Neural cell (in vitro differentiated cells): ENCODE measurements around the gene CAMK2A. TPM values are rescaled to one million over a fixed set of nuclear protein-coding genes. Genes with fewer than 3 reads are reported as not detected.

Experiments used
- H2AFZ ChIP-seq: fragments of 200-600, 300-800 bp; sonication (generic), shearing (Covaris generic); 2 replicates; pipeline ENCODE4 v1.6.0; 2014; ENCODE audit warnings: low read depth, mild to moderate bottlenecking, antibody characterized with exemption, low read length, moderate library complexity
- H3F3A ChIP-seq: fragments of 200-600 bp; shearing (Covaris generic); 2 replicates; pipeline ENCODE4 v1.6.1; 2016; ENCODE audit warnings: mild to moderate bottlenecking, moderate library complexity, mixed read lengths, antibody characterized with exemption, low read length; ENCODE audit not compliant: insufficient read depth, poor library complexity, severe bottlenecking
- H3K27ac ChIP-seq: fragments of 200-600, 300-800 bp; sonication (generic), shearing (Covaris generic); 2 replicates; pipeline ENCODE4 v1.5.1; 2014; ENCODE audit warnings: mild to moderate bottlenecking, low read length, moderate library complexity
- H3K27me3 ChIP-seq: fragments of 300-800, 200-600 bp; sonication (generic), shearing (Covaris generic); 2 replicates; pipeline ENCODE4 v1.6.0; 2014; ENCODE audit warnings: mild to moderate bottlenecking, low read depth, low read length, moderate library complexity; ENCODE audit not compliant: insufficient read depth
- H3K36me3 ChIP-seq: fragments of 300-800, 200-600 bp; sonication (generic), shearing (Covaris generic); 2 replicates; pipeline ENCODE4 v1.5.1; 2014; ENCODE audit warnings: mild to moderate bottlenecking, antibody characterized with exemption, low read length, moderate library complexity; ENCODE audit not compliant: insufficient read depth
- H3K4me2 ChIP-seq: fragments of 300-800, 200-600 bp; sonication (generic), shearing (Covaris generic); 2 replicates; pipeline ENCODE4 v1.6.0; 2014; ENCODE audit warnings: mild to moderate bottlenecking, low read length
- H3K4me3 ChIP-seq: fragments of 300-800, 200-600 bp; sonication (generic), shearing (Covaris generic); 2 replicates; pipeline ENCODE4 v1.5.1; 2014; ENCODE audit warnings: mild to moderate bottlenecking, low read length, moderate library complexity
- H3K79me2 ChIP-seq: fragments of 200-600 bp; shearing (Covaris generic); replicated peaks from 2 replicates; pipeline ENCODE4 v1.6.0; 2014; ENCODE audit warnings: mild to moderate bottlenecking, low read length, moderate library complexity; ENCODE audit not compliant: insufficient read depth
- H3K9ac ChIP-seq: fragments of 300-800, 200-600 bp; sonication (generic), shearing (Covaris generic); 2 replicates; pipeline ENCODE4 v1.6.1; 2016; ENCODE audit warnings: mild to moderate bottlenecking, low read length, mixed read lengths
- H3K9me2 ChIP-seq: fragments of 200-600 bp; shearing (Covaris generic); 2 replicates; pipeline ENCODE4 v1.6.1; 2016; ENCODE audit warnings: mild to moderate bottlenecking, low read length, mixed read lengths; ENCODE audit not compliant: insufficient read depth
- H3K9me3 ChIP-seq: fragments of 200-600, 300-800 bp; sonication (generic), shearing (Covaris generic); 2 replicates; pipeline ENCODE4 v1.6.1; 2016; ENCODE audit warnings: mild to moderate bottlenecking, mixed run types, low read length, moderate library complexity, mixed read lengths
- H4K20me1 ChIP-seq: fragments of 200-600 bp; shearing (Covaris generic); 2 replicates; pipeline ENCODE4 v1.6.1; 2016; ENCODE audit warnings: mild to moderate bottlenecking, mixed run types; ENCODE audit not compliant: insufficient read depth
- EP300 ChIP-seq: fragments of 450-650 bp; conservative IDR thresholded peaks from 2 replicates; pipeline ENCODE4 v1.6.1; 2014; ENCODE audit warnings: antibody characterized with exemption, mild to moderate bottlenecking, moderate library complexity; ENCODE audit not compliant: poor library complexity, severe bottlenecking
- EZH2 ChIP-seq: fragments of 200-600, 300-800 bp; shearing (Covaris generic), sonication (generic); IDR thresholded peaks from 2 replicates; pipeline ENCODE4 v1.6.1; 2014; ENCODE audit warnings: antibody characterized with exemption, low read length, borderline replicate concordance, mild to moderate bottlenecking; ENCODE audit not compliant: insufficient read depth, poor library complexity, severe bottlenecking
- MXI1 ChIP-seq: fragments of 450-650 bp; conservative IDR thresholded peaks from 2 replicates; pipeline ENCODE4 v1.6.1; 2014; ENCODE audit warnings: antibody characterized with exemption, mild to moderate bottlenecking; ENCODE audit not compliant: poor library complexity, severe bottlenecking
- POLR2AphosphoS5 ChIP-seq: IDR thresholded peaks from 2 replicates; pipeline ENCODE4 v1.6.1; 2012
- RAD21 ChIP-seq: fragments of 450-650 bp; conservative IDR thresholded peaks from 2 replicates; pipeline ENCODE4 v1.6.1; 2014; ENCODE audit warnings: antibody characterized with exemption, mild to moderate bottlenecking, moderate library complexity
- SMC3 ChIP-seq: fragments of 450-650 bp; conservative IDR thresholded peaks from 2 replicates; pipeline ENCODE4 v1.6.1; 2014; ENCODE audit warnings: antibody characterized with exemption, mild to moderate bottlenecking, moderate library complexity; ENCODE audit not compliant: poor library complexity
- TAF1 ChIP-seq: IDR thresholded peaks from 2 replicates; pipeline ENCODE4 v1.6.1; 2012; ENCODE audit warnings: low read depth
- polyA plus RNA-seq: library from polyadenylated mRNA; depleted of rRNA; stranded (reverse); fragments of >200 nt; gene quantifications from 2 replicates; pipeline ENCODE4 v1.2.3, GENCODE V29; 2014
- TF ChIP-seq, protein P1 (sequence below): IDR thresholded peaks from 2 replicates; pipeline ENCODE4 v1.6.1; 2012; ENCODE audit warnings: borderline replicate concordance
- TF ChIP-seq, protein P2 (sequence below): fragments of 450-650 bp; IDR thresholded peaks from 2 replicates; pipeline ENCODE4 v1.5.1; 2014; ENCODE audit warnings: antibody characterized with exemption, mild to moderate bottlenecking, moderate library complexity; ENCODE audit not compliant: poor library complexity, severe bottlenecking

Gene CAMK2A
- polyA plus RNA-seq, 1 donor from 2014 or later = 61.7 TPM

DNA sequence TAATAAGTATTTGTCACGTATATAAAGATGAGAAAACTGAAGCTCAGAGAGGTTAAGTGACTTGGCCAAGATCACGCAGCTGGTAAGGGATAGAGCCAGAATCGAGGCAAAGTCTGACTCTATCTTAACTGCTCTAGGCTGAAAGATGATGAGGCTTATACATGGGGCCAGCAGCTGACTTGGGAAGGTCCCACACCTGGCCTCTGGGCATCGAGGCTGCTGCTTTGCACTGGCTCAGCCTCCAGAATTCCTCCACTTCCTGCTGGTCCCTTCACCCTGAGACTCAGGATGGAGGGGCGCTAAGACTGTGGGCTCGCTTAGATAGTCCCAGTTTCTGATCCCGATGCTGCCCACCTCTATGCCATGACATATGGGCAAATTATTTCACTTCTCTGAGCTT is 35.2 kb downstream of the CAMK2A start:
- Histone ChIP-seq H2AFZ (no peak overlapping the region), H4K20me1 (no peaks in the 10 kb centered on the region), H3K36me3 (no peaks in the 10 kb centered on the region), H3F3A (no peaks in the 10 kb centered on the region), H3K27me3 (no peaks in the 10 kb centered on the region), H3K27ac (no peak overlapping the region), H3K9me3 (no peaks in the 10 kb centered on the region), H3K9me2 (no peaks in the 10 kb centered on the region), H3K79me2 (no peaks in the 10 kb centered on the region), H3K4me2 (no peak overlapping the region), H3K9ac (no peak overlapping the region), H3K4me3 (no peak overlapping the region)
- TF ChIP-seq EP300 = no peak
- TF ChIP-seq RAD21 = no peak
- TF ChIP-seq, protein P1, sequence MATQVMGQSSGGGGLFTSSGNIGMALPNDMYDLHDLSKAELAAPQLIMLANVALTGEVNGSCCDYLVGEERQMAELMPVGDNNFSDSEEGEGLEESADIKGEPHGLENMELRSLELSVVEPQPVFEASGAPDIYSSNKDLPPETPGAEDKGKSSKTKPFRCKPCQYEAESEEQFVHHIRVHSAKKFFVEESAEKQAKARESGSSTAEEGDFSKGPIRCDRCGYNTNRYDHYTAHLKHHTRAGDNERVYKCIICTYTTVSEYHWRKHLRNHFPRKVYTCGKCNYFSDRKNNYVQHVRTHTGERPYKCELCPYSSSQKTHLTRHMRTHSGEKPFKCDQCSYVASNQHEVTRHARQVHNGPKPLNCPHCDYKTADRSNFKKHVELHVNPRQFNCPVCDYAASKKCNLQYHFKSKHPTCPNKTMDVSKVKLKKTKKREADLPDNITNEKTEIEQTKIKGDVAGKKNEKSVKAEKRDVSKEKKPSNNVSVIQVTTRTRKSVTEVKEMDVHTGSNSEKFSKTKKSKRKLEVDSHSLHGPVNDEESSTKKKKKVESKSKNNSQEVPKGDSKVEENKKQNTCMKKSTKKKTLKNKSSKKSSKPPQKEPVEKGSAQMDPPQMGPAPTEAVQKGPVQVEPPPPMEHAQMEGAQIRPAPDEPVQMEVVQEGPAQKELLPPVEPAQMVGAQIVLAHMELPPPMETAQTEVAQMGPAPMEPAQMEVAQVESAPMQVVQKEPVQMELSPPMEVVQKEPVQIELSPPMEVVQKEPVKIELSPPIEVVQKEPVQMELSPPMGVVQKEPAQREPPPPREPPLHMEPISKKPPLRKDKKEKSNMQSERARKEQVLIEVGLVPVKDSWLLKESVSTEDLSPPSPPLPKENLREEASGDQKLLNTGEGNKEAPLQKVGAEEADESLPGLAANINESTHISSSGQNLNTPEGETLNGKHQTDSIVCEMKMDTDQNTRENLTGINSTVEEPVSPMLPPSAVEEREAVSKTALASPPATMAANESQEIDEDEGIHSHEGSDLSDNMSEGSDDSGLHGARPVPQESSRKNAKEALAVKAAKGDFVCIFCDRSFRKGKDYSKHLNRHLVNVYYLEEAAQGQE = no peak
- TF ChIP-seq MXI1 = no peak
- TF ChIP-seq, protein P2, sequence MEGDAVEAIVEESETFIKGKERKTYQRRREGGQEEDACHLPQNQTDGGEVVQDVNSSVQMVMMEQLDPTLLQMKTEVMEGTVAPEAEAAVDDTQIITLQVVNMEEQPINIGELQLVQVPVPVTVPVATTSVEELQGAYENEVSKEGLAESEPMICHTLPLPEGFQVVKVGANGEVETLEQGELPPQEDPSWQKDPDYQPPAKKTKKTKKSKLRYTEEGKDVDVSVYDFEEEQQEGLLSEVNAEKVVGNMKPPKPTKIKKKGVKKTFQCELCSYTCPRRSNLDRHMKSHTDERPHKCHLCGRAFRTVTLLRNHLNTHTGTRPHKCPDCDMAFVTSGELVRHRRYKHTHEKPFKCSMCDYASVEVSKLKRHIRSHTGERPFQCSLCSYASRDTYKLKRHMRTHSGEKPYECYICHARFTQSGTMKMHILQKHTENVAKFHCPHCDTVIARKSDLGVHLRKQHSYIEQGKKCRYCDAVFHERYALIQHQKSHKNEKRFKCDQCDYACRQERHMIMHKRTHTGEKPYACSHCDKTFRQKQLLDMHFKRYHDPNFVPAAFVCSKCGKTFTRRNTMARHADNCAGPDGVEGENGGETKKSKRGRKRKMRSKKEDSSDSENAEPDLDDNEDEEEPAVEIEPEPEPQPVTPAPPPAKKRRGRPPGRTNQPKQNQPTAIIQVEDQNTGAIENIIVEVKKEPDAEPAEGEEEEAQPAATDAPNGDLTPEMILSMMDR = no peak
- TF ChIP-seq TAF1 = no peak
- no peak for TF ChIP-seq POLR2AphosphoS5
- no peak for TF ChIP-seq SMC3
- TF ChIP-seq EZH2 = no peak

GRCh38 chr5:150253416-150254208 is 36.0 kb downstream of the CAMK2A start:
- H3K36me3 ChIP-seq = no peaks in the 10 kb centered on the region
- no peaks in the 10 kb centered on the region for H4K20me1 ChIP-seq
- no peaks in the 10 kb centered on the region for H3K79me2 ChIP-seq
- H3K9me3 ChIP-seq = no peaks in the 10 kb centered on the region
- H3K9ac ChIP-seq = no peak overlapping the region
- no peak overlapping the region for H3K4me2 ChIP-seq
- no peak overlapping the region for H3K4me3 ChIP-seq
- TF ChIP-seq POLR2AphosphoS5 (no peak), TAF1 (no peak), RAD21 (no peak), SMC3 (no peak), MXI1 (no peak)
- TF ChIP-seq, protein P2 = no peak
- TF ChIP-seq, protein P1 = no peak
- no peak overlapping the region for H3K27ac ChIP-seq
- no peaks in the 10 kb centered on the region for H3K9me2 ChIP-seq
- H2AFZ ChIP-seq = no peak overlapping the region
- H3K27me3 ChIP-seq = no peaks in the 10 kb centered on the region
- no peaks in the 10 kb centered on the region for H3F3A ChIP-seq
